ENCODE measurements around the gene ZNF611.

GRCh38 chr19:52734893-52735661 lies at the start of gene ZNF611:
- TF ChIP-seq CTCF (IDR thresholded peaks at IDR 0.05) = peak; percentile 67
- TF ChIP-seq TCF7L2 (IDR thresholded peaks at IDR 0.05; ENCODE audit: low read depth, low read length) = no peak
- peak; percentile 92 for TF ChIP-seq POLR2AphosphoS5 (IDR thresholded peaks at IDR 0.05; ENCODE audit: low read depth, low read length)
